Neuronal stem cell (in vitro differentiated cells): ENCODE measurements around the gene RNF123.

Experiments used
- DNase-seq: peaks from one replicate; pipeline ENCODE4 v3.0.0-alpha.2; 2013; ENCODE audit warnings: low spot score
- H2AFZ ChIP-seq: one replicate; pipeline ENCODE4 v1.6.1; 2013; ENCODE audit warnings: mild to moderate bottlenecking, low read length, inconsistent platforms
- H2AK5ac ChIP-seq: 2 replicates; pipeline ENCODE4 v1.6.1; 2013; ENCODE audit warnings: low read depth, mild to moderate bottlenecking, inconsistent platforms, low read length, moderate library complexity, mixed read lengths
- H2BK120ac ChIP-seq: 2 replicates; pipeline ENCODE4 v1.6.1; 2013; ENCODE audit warnings: low read depth, mild to moderate bottlenecking, inconsistent platforms, low read length, moderate library complexity, mixed read lengths
- H2BK12ac ChIP-seq: one replicate; pipeline ENCODE4 v1.6.1; 2013; ENCODE audit warnings: low read length, inconsistent platforms
- H2BK15ac ChIP-seq: 2 replicates; pipeline ENCODE4 v1.6.1; 2013; ENCODE audit warnings: mild to moderate bottlenecking, low read length, inconsistent platforms, mixed read lengths
- H2BK5ac ChIP-seq: one replicate; pipeline ENCODE4 v1.6.1; 2013; ENCODE audit warnings: inconsistent platforms, mild to moderate bottlenecking, low read length, moderate library complexity
- H3K14ac ChIP-seq: one replicate; pipeline ENCODE4 v1.6.1; 2013; ENCODE audit warnings: low read length, inconsistent platforms
- H3K18ac ChIP-seq: 2 replicates; pipeline ENCODE4 v1.6.1; 2013; ENCODE audit warnings: low read length, inconsistent platforms
- H3K23ac ChIP-seq: 2 replicates; pipeline ENCODE4 v1.6.1; 2013; ENCODE audit warnings: low read depth, mild to moderate bottlenecking, mixed read lengths, low read length, inconsistent platforms; ENCODE audit not compliant: poor library complexity
- H3K27ac ChIP-seq: replicated peaks from 3 replicates; pipeline ENCODE4 v1.5.1; 2013; ENCODE audit warnings: low read length, inconsistent platforms
- H3K27me3 ChIP-seq, 3 experiments: 2 replicates each; pipeline ENCODE4 v1.6.1; 2013; ENCODE audit warnings: low read length in 3 of 3, mild to moderate bottlenecking in 2 of 3, inconsistent platforms in 1 of 3, low read depth in 1 of 3, mixed read lengths in 1 of 3, moderate library complexity in 1 of 3; ENCODE audit not compliant: control insufficient read depth in 3 of 3, insufficient read depth in 3 of 3
- H3K36me3 ChIP-seq, 2 donors: replicated peaks in 1 of 2; 2 replicates each; pipeline ENCODE4 v1.6.1; 2013; ENCODE audit warnings: low read length in 2 of 2; ENCODE audit not compliant: control insufficient read depth in 2 of 2, insufficient read depth in 2 of 2
- H3K4ac ChIP-seq: 2 replicates; pipeline ENCODE4 v1.6.1; 2013; ENCODE audit warnings: inconsistent platforms, mild to moderate bottlenecking, low read length, moderate library complexity
- H3K4me1 ChIP-seq, 2 donors: 1 replicate in 1 of 2; 2 replicates in 1 of 2; pipeline ENCODE4 v1.6.1; 2013; ENCODE audit warnings: low read length in 2 of 2, low read depth in 1 of 2; ENCODE audit not compliant: control insufficient read depth in 2 of 2, insufficient read depth in 1 of 2
- H3K4me2 ChIP-seq: one replicate; pipeline ENCODE4 v1.6.1; 2013; ENCODE audit warnings: mild to moderate bottlenecking, low read length, inconsistent platforms; ENCODE audit not compliant: insufficient read depth, poor library complexity, severe bottlenecking
- H3K4me3 ChIP-seq, 2 donors: 2 replicates each; pipeline ENCODE4 v1.5.1; 2013; ENCODE audit warnings: low read length in 2 of 2, mild to moderate bottlenecking in 2 of 2, inconsistent platforms in 1 of 2, moderate library complexity in 1 of 2
- H3K79me1 ChIP-seq: one replicate; pipeline ENCODE4 v1.6.1; 2013; ENCODE audit warnings: low read depth, mild to moderate bottlenecking, inconsistent platforms, low read length, moderate library complexity
- H3K9ac ChIP-seq: one replicate; pipeline ENCODE4 v1.6.1; 2013; ENCODE audit warnings: mild to moderate bottlenecking, low read depth, low read length, inconsistent platforms; ENCODE audit not compliant: poor library complexity
- H3K9me3 ChIP-seq, 2 donors: replicated peaks in 1 of 2; 2 replicates each; pipeline versions ENCODE3 to v1.6.1; 2013; ENCODE audit warnings: low read length in 2 of 2, mild to moderate bottlenecking in 2 of 2, inconsistent platforms in 1 of 2, low read depth in 1 of 2, mixed read lengths in 1 of 2, moderate library complexity in 1 of 2; ENCODE audit not compliant: control insufficient read depth in 2 of 2, insufficient read depth in 1 of 2
- H4K8ac ChIP-seq: one replicate; pipeline ENCODE4 v1.6.1; 2013; ENCODE audit warnings: low read depth, mild to moderate bottlenecking, inconsistent platforms, low read length, moderate library complexity
- H4K91ac ChIP-seq: one replicate; pipeline ENCODE4 v1.6.1; 2013; ENCODE audit warnings: low read length, low read depth, mild to moderate bottlenecking, inconsistent platforms; ENCODE audit not compliant: poor library complexity
- WGBS, 2 donors: extraction: QIAGEN DNeasy Blood & Tissue Kit; methylation state at CpG; one replicate each; pipeline ENCODE4 v1.1.7; 2013; ENCODE audit warnings: missing lambda C conversion rate in 2 of 2, mixed read lengths in 1 of 2; ENCODE audit not compliant: insufficient read length in 2 of 2, insufficient replicate concordance in 1 of 2; ENCODE audit errors: extremely low coverage in 2 of 2; 5-methylcytosine and 5-hydroxymethylcytosine counted together

The RNF123 gene

DNA sequence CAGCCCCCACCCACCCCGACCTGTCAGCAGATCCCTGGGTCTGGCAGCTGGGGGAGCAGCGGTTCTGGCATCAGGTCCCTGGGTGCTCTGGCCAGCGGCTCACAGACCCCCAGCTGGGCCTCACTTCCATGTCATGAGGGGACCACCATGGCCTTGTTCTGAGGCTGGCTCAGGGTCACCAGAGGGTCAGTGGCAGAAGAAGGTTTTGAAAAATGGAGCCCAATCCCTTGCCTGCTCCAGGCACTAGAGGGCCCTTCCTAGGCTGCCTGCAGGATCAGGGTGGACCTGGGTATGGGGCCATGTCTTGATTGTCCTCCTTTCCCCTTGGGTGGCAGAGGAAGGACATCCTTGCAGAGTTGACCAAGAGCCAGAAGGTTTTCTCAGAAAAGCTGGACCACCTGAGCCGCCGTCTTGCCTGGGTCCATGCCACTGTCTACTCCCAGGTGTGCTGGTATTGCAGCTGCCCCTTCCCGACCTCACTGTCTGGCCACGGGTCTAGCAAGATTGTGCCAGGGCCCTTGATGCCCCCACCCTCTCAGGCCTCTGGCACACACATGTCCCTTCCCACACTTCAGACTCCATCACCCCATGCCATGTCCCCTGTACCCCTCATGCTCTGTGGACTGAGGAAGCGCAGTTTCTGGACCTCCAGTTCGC lies 17.2 kb downstream of the RNF123 start:
- no peak overlapping the region for H3K14ac ChIP-seq
- DNase-seq = no peak
- H4K8ac ChIP-seq = no peak overlapping the region
- H3K9ac ChIP-seq = peak overlapping the region; percentile 21
- no peak overlapping the region for H3K4ac ChIP-seq
- H2BK12ac ChIP-seq = no peak overlapping the region
- peaks cover 16 to 42% of the 10 kb centered on the region in 2 donors for H3K36me3 ChIP-seq
- H2BK5ac ChIP-seq = no peak overlapping the region
- no peak overlapping the region for H3K4me3 ChIP-seq
- no peak overlapping the region for H2BK15ac ChIP-seq
- H2AK5ac ChIP-seq = no peak overlapping the region
- H3K27ac ChIP-seq = no peak overlapping the region
- no peak overlapping the region for H4K91ac ChIP-seq
- no CpG with 5 or more reads among the region's 9 CpGs for whole genome bisulfite sequencing, 2 donors
- H3K27me3 ChIP-seq = no peaks in the 10 kb centered on the region
- H2AFZ ChIP-seq = no peak overlapping the region
- no peak overlapping the region for H3K4me2 ChIP-seq
- no peak overlapping the region for H3K23ac ChIP-seq
- H3K9me3 ChIP-seq = peaks cover 0 to 2% of the 10 kb centered on the region in 2 donors
- no peaks in the 10 kb centered on the region for H3K79me1 ChIP-seq
- no peaks in the 10 kb centered on the region for H3K4me1 ChIP-seq
- no peak overlapping the region for H3K18ac ChIP-seq
- H2BK120ac ChIP-seq = no peak overlapping the region

DNA sequence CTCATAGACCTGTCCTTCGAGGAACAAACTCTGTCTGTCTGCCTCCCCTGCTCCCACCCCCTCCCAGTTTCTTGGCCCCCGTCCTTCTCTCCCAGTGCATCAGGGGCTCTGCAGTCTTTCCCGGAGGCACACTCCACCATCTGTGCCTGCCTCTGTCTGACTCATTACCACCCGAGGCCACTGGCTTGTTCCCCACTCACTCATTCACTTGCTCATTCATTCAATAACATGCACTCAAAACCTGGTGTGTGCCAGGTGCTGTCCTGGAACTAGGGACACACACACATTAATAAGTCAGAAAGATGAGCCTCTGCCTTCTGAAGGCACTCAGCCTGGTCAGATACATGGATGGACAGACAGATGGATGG lies 17.7 kb downstream of the RNF123 start:
- H3K9me3 ChIP-seq = peaks cover 0 to 2% of the 10 kb centered on the region in 2 donors
- H2BK15ac ChIP-seq = no peak overlapping the region
- no peak overlapping the region for H3K4me2 ChIP-seq
- no peaks in the 10 kb centered on the region for H3K79me1 ChIP-seq
- no peak overlapping the region for H3K23ac ChIP-seq
- no peaks in the 10 kb centered on the region for H3K4me1 ChIP-seq
- H3K4ac ChIP-seq = no peak overlapping the region
- no CpG with 5 or more reads among the region's 4 CpGs for WGBS, 2 donors
- no peak for DNase-seq
- H3K4me3 ChIP-seq = no peak overlapping the region
- H3K36me3 ChIP-seq = peaks cover 15 to 37% of the 10 kb centered on the region in 2 donors
- H3K27ac ChIP-seq = no peak overlapping the region
- H4K91ac ChIP-seq = no peak overlapping the region
- no peaks in the 10 kb centered on the region for H3K27me3 ChIP-seq
- no peak overlapping the region for H3K14ac ChIP-seq
- H2AFZ ChIP-seq = no peak overlapping the region
- no peak overlapping the region for H2AK5ac ChIP-seq
- H3K18ac ChIP-seq = no peak overlapping the region
- H2BK5ac ChIP-seq = no peak overlapping the region
- no peak overlapping the region for H2BK120ac ChIP-seq
- no peak overlapping the region for H2BK12ac ChIP-seq
- no peak overlapping the region for H4K8ac ChIP-seq
- H3K9ac ChIP-seq = peak overlapping the region; percentile 21

DNA sequence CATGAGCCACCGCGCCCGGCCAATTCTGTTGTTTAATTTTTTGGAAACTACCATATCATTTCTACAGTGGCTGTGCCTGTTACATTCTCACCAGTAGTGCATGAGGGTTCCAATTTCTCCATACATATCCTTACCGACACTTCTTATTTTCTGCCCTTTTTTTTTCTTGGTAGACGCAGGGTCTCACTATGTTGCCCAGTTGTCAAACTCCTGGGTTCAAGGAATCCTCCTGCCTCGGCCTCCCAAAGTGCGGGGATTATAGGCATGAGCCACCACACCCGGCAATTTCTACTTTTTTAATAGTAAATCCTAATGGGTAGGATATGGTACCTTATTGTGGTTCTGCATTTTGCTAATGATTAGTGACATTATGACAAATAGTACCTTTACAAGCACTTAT lies 20.5 kb downstream of the RNF123 start:
- 100% methylated on average over 1 of the region's 8 CpGs; no CpG with 5 or more reads in 1 of the 2 donors for WGBS, 2 donors
- Histone ChIP-seq H3K4me1 (no peaks in the 10 kb centered on the region), H2AFZ (no peak overlapping the region), H2BK12ac (no peak overlapping the region), H4K8ac (no peak overlapping the region), H2AK5ac (no peak overlapping the region), H3K18ac (no peak overlapping the region), H3K14ac (no peak overlapping the region), H3K4me2 (no peak overlapping the region), H3K4ac (no peak overlapping the region), H2BK120ac (no peak overlapping the region), H2BK5ac (no peak overlapping the region), H3K23ac (no peak overlapping the region), H3K36me3 (peaks cover 5 to 16% of the 10 kb centered on the region in 2 donors), H3K27ac (no peak overlapping the region), H3K9me3 (peaks cover 0 to 2% of the 10 kb centered on the region in 2 donors), H3K79me1 (peaks cover 2% of the 10 kb centered on the region), H2BK15ac (no peak overlapping the region), H3K4me3 (no peak overlapping the region), H3K27me3 (no peaks in the 10 kb centered on the region), H4K91ac (no peak overlapping the region), H3K9ac (no peak overlapping the region)
- DNase-seq = no peak

DNA sequence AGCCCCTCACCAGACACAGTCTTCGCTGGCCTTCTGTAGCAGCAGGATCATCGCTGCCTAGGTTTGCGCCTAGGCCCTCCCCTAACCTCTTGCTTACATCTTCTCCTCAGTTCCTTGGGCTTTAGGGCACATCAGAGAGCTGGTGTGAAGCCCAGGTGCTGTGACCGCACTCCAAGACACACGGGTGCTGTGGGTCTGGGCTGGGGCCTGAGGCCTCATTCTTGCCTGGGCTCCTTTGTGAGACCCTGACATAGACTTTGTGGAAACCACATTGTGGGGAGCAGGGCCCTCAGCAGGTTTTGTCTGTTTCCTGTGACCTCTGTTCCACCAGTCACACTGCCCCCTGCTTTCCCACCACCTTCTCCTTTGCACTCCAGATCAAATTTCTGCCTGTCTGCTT lies 22.1 kb downstream of the RNF123 start:
- Histone ChIP-seq H3K4me3 (no peak overlapping the region), H3K27me3 (no peaks in the 10 kb centered on the region), H2BK12ac (no peak overlapping the region), H2BK15ac (no peak overlapping the region), H3K4ac (no peak overlapping the region), H3K18ac (no peak overlapping the region), H4K91ac (no peak overlapping the region), H3K9me3 (no peaks in the 10 kb centered on the region), H3K4me1 (no peaks in the 10 kb centered on the region), H2BK5ac (no peak overlapping the region), H3K27ac (no peak overlapping the region), H4K8ac (no peak overlapping the region), H3K4me2 (no peak overlapping the region), H3K14ac (no peak overlapping the region), H3K79me1 (peaks cover 2% of the 10 kb centered on the region), H2AFZ (no peak overlapping the region), H2AK5ac (peak overlapping the region; percentile 28), H2BK120ac (no peak overlapping the region), H3K23ac (peak overlapping the region; percentile 73), H3K9ac (no peak overlapping the region), H3K36me3 (peaks cover 12 to 15% of the 10 kb centered on the region in 2 donors)
- no CpG with 5 or more reads among the region's 5 CpGs for WGBS, 2 donors
- DNase-seq = no peak
